HepG2 (cell line): Measurements from ENCODE around the gene MAB21L4. TPM values are rescaled to one million over a fixed set of nuclear protein-coding genes. Genes with fewer than 3 reads are reported as not detected.

ENCODE experiments used
- FIP1L1 ChIP-seq: fragments of 200-400 bp; formaldehyde crosslinking; IDR thresholded peaks from 2 replicates; pipeline ENCODE4 v1.6.1; 2018; ENCODE audit warnings: low read depth, mild to moderate bottlenecking, low read length, moderate library complexity, borderline replicate concordance; ENCODE audit not compliant: insufficient read depth
- GTF3A ChIP-seq: sonication (generic); formaldehyde crosslinking; conservative IDR thresholded peaks from 2 replicates; pipeline ENCODE4 v1.4.0; 2020; ENCODE audit warnings: mild to moderate bottlenecking, missing genetic modification reagents
- HOMEZ ChIP-seq: IDR thresholded peaks from 2 replicates; pipeline ENCODE4 v1.6.1; 2016; ENCODE audit warnings: low read depth
- IRX3 ChIP-seq: sonication (generic); formaldehyde crosslinking; IDR thresholded peaks from 2 replicates; pipeline ENCODE4 v1.8.1; 2023; ENCODE audit warnings: mild to moderate bottlenecking, low read depth, missing genetic modification reagents, borderline replicate concordance
- MBNL3 ChIP-seq: fragments of 250-450 bp; sonication (Bioruptor Pico); conservative IDR thresholded peaks from 2 replicates; pipeline ENCODE4 v1.8.0; 2022; ENCODE audit warnings: mild to moderate bottlenecking, inconsistent platforms
- MYNN ChIP-seq: sonication (generic); formaldehyde crosslinking; IDR thresholded peaks from 2 replicates; pipeline ENCODE4 v1.4.0; 2020; ENCODE audit warnings: mild to moderate bottlenecking, low read depth, missing genetic modification reagents
- PATZ1 ChIP-seq: sonication (generic); formaldehyde crosslinking; IDR thresholded peaks from 2 replicates; pipeline ENCODE4 v1.4.0; 2020; ENCODE audit warnings: missing genetic modification reagents
- PRDM15 ChIP-seq: sonication (generic); formaldehyde crosslinking; IDR thresholded peaks from 2 replicates; pipeline ENCODE4 v1.4.0; 2020; ENCODE audit warnings: missing genetic modification reagents
- SMC3 ChIP-seq: IDR thresholded peaks from 2 replicates; pipeline ENCODE4 v1.6.1; 2011; ENCODE audit warnings: low read length, improper control_type of control experiment
- THRA ChIP-seq: sonication (generic); formaldehyde crosslinking; IDR thresholded peaks from 2 replicates; pipeline ENCODE4 v1.4.0; 2020; ENCODE audit warnings: missing genetic modification reagents, borderline replicate concordance
- TOE1 ChIP-seq: sonication (generic); formaldehyde crosslinking; IDR thresholded peaks from 2 replicates; pipeline ENCODE4 v1.4.0; 2020; ENCODE audit warnings: mild to moderate bottlenecking, missing genetic modification reagents
- YEATS2 ChIP-seq: sonication (generic); formaldehyde crosslinking; IDR thresholded peaks from 2 replicates; pipeline ENCODE4 v1.4.0; 2020; ENCODE audit warnings: missing genetic modification reagents, borderline replicate concordance
- ZMYM3 ChIP-seq: sonication (generic); formaldehyde crosslinking; IDR thresholded peaks from 2 replicates; pipeline ENCODE4 v1.5.1; 2020; ENCODE audit warnings: mild to moderate bottlenecking, missing genetic modification reagents
- ZNF317 ChIP-seq: sonication (generic); formaldehyde crosslinking; IDR thresholded peaks from 2 replicates; pipeline ENCODE4 v1.5.0; 2020; ENCODE audit warnings: mild to moderate bottlenecking, missing genetic modification reagents
- ZNF496 ChIP-seq: sonication (generic); formaldehyde crosslinking; IDR thresholded peaks from 2 replicates; pipeline ENCODE4 v1.8.1; 2023; ENCODE audit warnings: mild to moderate bottlenecking, moderate library complexity, missing genetic modification reagents; ENCODE audit not compliant: insufficient replicate concordance
- ZNF749 ChIP-seq: sonication (generic); formaldehyde crosslinking; IDR thresholded peaks from 2 replicates; pipeline ENCODE4 v1.8.0; 2022; ENCODE audit warnings: mild to moderate bottlenecking, missing genetic modification reagents, moderate library complexity, borderline replicate concordance
- ZSCAN31 ChIP-seq: sonication (generic); formaldehyde crosslinking; IDR thresholded peaks from 2 replicates; pipeline ENCODE4 v1.5.0; 2020; ENCODE audit warnings: low read depth, mild to moderate bottlenecking, missing genetic modification reagents
- polyA plus RNA-seq, 8 experiments: library from polyadenylated mRNA; depleted of rRNA in 3 of 8; stranded (reverse) in 7 of 8; unstranded in 1 of 8; fragments of >200 nt; fragmentation: Illumina TruSeq in 4 of 8; extraction: Trizol in 4 of 8; gene quantifications; 2 replicates each; pipeline versions ENCODE4 v1.2.1 to v1.2.3, GENCODE V29; 2011 to 2016; ENCODE audit warnings: low read depth in 4 of 8, missing spikeins in 1 of 8, mixed read lengths in 1 of 8; ENCODE audit not compliant: insufficient read depth in 1 of 8
- total RNA-seq, 5 experiments: library from RNA; depleted of rRNA; stranded (reverse); fragments of >200 nt; fragmentation: Illumina TruSeq; extraction: Trizol; gene quantifications; 2 replicates each; pipeline ENCODE4 v1.2.3, GENCODE V29; 2016; ENCODE audit warnings: low read depth in 1 of 5
- TF ChIP-seq, protein P1 (sequence below): sonication (generic); formaldehyde crosslinking; IDR thresholded peaks from 2 replicates; pipeline ENCODE4 v1.4.0; 2020; ENCODE audit warnings: missing genetic modification reagents

Gene MAB21L4
- total and polyA plus RNA-seq, 2 of the 13 experiments (the other 11 are each of a cell fraction or from before 2014, with no cell fraction given): 3.0 to 14.0 TPM

DNA sequence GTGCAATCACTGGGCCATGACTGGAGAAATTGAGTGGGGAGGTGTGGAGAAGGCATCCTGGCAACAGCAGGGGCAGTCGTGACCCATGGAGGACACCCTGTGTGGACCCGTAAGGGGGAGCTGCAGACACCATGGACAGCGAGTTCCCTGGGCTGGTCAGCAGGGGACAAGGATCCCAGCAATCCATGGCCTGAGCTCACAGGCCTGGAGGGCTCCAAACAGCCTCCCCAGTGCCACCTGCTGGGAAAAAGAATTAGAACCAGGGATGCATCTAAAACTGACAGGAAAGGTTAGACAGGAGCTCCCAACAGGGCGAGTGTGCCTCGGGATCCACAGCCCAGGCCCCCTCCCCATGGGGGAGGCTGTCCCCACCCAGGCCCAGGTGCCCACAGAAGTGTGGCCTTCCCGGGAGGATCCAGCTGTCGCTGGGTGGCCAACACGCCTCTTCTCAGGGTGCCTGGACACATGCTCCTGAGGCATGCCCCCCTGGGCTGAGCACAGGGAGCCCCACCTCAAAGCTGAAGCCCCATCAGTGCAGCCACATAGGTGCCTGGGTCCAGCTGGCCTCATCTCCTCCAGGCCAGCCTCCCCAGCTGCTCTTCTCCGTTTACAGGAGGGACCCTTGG lies 55.4 kb downstream of the MAB21L4 start (continued):
- TF ChIP-seq THRA (no peak; the same call in 1 of the 2 replicates), MBNL3 (CRISPR knock-in tag) (no peak), FIP1L1 (no peak), ZSCAN31 (CRISPR knock-in tag) (no peak), TOE1 (CRISPR knock-in tag) (no peak), ZMYM3 (CRISPR knock-in tag) (no peak), GTF3A (no peak), SMC3 (peak; percentile 94), YEATS2 (no peak), ZNF317 (no peak; the same call in 1 of the 2 replicates), HOMEZ (CRISPR knock-in tag) (0 out of 2 replicates have a peak, but pooled peaks have one; percentile 47), ZNF749 (CRISPR knock-in tag) (no peak), ZNF496 (CRISPR knock-in tag) (no peak), MYNN (CRISPR knock-in tag) (no peak), PRDM15 (CRISPR knock-in tag) (no peak), PATZ1 (0 out of 2 replicates have a peak, but pooled peaks have one; percentile 12), IRX3 (CRISPR knock-in tag) (no peak)
- TF ChIP-seq, protein P1, sequence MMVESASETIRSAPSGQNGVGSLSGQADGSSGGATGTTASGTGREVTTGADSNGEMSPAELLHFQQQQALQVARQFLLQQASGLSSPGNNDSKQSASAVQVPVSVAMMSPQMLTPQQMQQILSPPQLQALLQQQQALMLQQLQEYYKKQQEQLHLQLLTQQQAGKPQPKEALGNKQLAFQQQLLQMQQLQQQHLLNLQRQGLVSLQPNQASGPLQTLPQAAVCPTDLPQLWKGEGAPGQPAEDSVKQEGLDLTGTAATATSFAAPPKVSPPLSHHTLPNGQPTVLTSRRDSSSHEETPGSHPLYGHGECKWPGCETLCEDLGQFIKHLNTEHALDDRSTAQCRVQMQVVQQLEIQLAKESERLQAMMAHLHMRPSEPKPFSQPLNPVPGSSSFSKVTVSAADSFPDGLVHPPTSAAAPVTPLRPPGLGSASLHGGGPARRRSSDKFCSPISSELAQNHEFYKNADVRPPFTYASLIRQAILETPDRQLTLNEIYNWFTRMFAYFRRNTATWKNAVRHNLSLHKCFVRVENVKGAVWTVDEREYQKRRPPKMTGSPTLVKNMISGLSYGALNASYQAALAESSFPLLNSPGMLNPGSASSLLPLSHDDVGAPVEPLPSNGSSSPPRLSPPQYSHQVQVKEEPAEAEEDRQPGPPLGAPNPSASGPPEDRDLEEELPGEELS (CRISPR knock-in tag): peak; percentile 28; the same call in 1 of the 2 replicates
